HUES6 (cell line): Measurements from ENCODE around the gene TTC7B.

Experiments
- H3K27ac ChIP-seq: 2 replicates; pipeline ENCODE4 v1.7.0; 2013; ENCODE audit warnings: low read depth, mild to moderate bottlenecking, low read length, inconsistent platforms
- H3K27me3 ChIP-seq: 2 replicates; pipeline ENCODE4 v1.6.1; 2013; ENCODE audit warnings: low read length; ENCODE audit not compliant: control insufficient read depth, insufficient read depth
- H3K36me3 ChIP-seq: 2 replicates; pipeline ENCODE4 v1.6.1; 2013; ENCODE audit warnings: low read length; ENCODE audit not compliant: control insufficient read depth, insufficient read depth
- H3K4me1 ChIP-seq: 2 replicates; pipeline ENCODE4 v1.6.1; 2013; ENCODE audit warnings: low read length; ENCODE audit not compliant: control insufficient read depth, insufficient read depth
- H3K4me3 ChIP-seq: 2 replicates; pipeline ENCODE4 v1.5.1; 2013; ENCODE audit warnings: low read depth, low read length
- H3K9ac ChIP-seq: one replicate; pipeline ENCODE4 v1.6.1; 2013; ENCODE audit warnings: mild to moderate bottlenecking, low read length
- H3K9me3 ChIP-seq: 2 replicates; pipeline ENCODE4 v1.6.1; 2013; ENCODE audit warnings: low read depth, low read length; ENCODE audit not compliant: control insufficient read depth, insufficient read depth

Gene TTC7B

DNA sequence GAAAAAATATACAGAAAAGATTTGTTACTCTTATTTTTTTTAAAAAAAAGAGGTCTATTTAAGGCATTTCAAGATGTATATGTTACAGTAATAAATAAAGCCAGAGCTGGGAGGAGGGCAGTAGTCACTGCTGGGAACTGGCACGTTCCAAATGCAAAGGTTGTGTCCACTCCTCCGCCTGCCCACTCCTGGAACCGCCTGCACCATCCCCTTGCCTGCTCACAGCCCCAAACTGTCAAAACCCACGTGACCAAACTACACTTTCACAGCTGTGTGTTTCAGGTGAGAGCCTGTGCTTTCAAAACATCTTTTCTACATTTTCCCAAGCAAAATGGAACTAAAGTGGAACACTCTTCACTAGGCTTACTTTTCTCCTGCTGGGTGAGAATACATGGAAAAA, 160.4 kb downstream of the TTC7B start:
- H3K27ac ChIP-seq, result no peak overlapping the region
- H3K4me1 ChIP-seq, result peaks cover 20% of the 10 kb centered on the region
- H3K9me3 ChIP-seq, result no peaks in the 10 kb centered on the region
- H3K4me3 ChIP-seq, result no peak overlapping the region
- no peaks in the 10 kb centered on the region for H3K36me3 ChIP-seq
- H3K9ac ChIP-seq, result no peak overlapping the region
- H3K27me3 ChIP-seq, result no peaks in the 10 kb centered on the region

GRCh38 chr14:90654831-90655276, 161.4 kb downstream of the TTC7B start:
- peaks cover 17% of the 10 kb centered on the region for H3K4me1 ChIP-seq
- no peak overlapping the region for H3K27ac ChIP-seq
- H3K36me3 ChIP-seq, result no peaks in the 10 kb centered on the region
- no peak overlapping the region for H3K4me3 ChIP-seq
- H3K9me3 ChIP-seq, result no peaks in the 10 kb centered on the region
- no peak overlapping the region for H3K9ac ChIP-seq
- no peaks in the 10 kb centered on the region for H3K27me3 ChIP-seq

DNA sequence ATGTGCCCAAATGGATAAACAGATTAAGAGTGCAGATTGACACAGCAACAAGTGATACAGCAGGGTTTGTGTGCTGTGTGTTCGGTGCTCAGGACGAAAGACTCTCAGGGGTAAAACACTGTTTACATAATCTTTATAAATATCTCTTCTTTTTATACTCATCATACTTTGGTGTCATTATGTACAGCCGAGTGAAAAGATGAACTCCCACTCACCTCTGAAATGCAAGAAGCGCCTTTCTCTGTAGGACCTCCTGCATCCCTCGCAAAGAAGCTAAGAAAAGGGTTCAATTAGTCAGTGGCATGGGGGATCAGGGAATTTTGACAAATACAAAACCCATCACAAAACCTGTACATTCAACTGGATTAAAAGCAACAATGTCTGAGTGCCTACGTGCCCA, 163.6 kb downstream of the TTC7B start:
- no peak overlapping the region for H3K27ac ChIP-seq
- H3K9me3 ChIP-seq, result no peaks in the 10 kb centered on the region
- H3K36me3 ChIP-seq, result no peaks in the 10 kb centered on the region
- no peaks in the 10 kb centered on the region for H3K27me3 ChIP-seq
- no peak overlapping the region for H3K4me3 ChIP-seq
- peaks cover 17% of the 10 kb centered on the region for H3K4me1 ChIP-seq
- no peak overlapping the region for H3K9ac ChIP-seq

DNA sequence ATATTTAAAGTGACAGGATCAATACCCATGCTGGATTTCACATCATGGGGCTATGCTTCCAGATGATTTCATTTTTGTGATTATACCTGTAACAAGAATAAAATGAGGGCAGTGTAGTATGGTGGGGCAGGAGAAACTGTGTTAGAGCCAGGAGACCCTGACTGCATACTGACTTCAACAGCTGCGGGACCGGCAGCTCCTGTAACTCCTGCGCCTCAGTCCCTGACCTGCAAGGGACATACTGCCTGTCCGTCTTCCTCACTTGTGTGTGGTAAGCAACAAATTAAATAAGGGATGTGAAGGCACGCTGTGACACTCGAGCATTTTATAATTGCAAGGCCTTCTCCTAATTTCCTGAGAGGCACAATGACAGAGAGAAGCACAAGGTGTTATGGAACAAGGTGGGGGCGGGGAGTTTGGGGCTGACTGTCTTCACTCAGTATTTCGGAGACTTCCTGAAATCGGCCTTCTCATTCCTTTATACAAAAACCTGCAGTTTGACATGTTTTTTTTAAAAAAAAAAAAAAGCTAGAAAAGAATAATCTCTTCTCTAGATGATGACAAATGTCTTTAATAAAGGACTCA, 164.2 kb downstream of the TTC7B start:
- H3K9ac ChIP-seq, result no peak overlapping the region
- H3K4me1 ChIP-seq, result peaks cover 18% of the 10 kb centered on the region
- H3K27me3 ChIP-seq, result no peaks in the 10 kb centered on the region
- H3K27ac ChIP-seq, result no peak overlapping the region
- no peaks in the 10 kb centered on the region for H3K9me3 ChIP-seq
- H3K4me3 ChIP-seq, result no peak overlapping the region
- no peaks in the 10 kb centered on the region for H3K36me3 ChIP-seq

DNA sequence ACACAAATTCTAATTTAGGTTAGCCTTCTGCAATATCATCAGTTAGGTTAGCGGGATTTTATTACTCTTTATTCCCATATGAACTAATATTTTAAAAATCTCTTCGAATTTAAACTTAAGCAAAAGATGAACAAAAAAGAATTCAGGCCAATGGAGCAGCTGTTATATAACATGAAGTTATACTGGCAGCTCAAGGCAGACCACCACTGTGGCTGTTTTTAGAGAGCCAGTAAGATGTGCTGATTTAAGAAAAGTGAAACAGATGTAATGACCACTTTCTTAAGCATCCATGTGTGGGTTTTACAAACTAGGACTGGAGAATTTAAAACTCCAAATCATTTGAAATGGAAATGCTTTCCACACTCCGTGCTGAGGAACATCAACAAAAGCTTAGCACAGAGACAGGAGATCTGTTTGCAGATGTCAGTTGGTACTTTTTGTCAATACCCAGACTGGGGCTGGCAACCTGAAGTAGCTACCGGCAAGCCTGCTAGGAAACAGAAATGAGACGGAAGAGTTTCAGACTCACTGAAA, 164.9 kb downstream of the TTC7B start:
- Histone ChIP-seq H3K4me3 (no peak overlapping the region), H3K4me1 (peaks cover 21% of the 10 kb centered on the region), H3K27ac (no peak overlapping the region)

DNA sequence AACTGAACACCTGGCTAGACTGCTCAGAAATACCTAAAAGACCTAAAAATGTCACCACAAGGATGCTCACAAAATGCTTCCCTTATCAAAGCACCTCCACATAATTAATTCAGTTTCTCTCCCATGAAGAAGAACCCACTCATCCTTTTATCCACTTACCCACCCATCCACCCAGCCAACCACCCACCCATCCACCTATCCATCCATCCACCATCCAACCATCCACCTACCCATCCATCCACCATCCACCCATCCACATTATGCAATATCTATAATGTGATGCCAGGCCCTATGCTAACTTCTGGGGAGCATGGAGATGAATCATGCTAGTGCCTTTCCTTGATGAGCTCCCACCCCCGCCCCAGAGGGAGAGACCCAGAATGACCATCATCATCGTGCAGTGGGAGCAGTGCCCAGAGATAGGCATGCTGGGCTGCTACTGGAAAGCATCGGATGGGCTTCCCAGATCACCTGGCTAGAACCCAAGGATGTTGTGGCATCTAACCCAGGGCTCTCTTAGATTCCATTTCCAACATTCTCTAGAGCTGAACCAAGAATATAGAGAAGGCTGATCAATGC, 166.6 kb downstream of the TTC7B start:
- H3K27ac ChIP-seq, result no peak overlapping the region
- no peak overlapping the region for H3K4me3 ChIP-seq
- H3K9ac ChIP-seq, result no peak overlapping the region
- H3K27me3 ChIP-seq, result no peaks in the 10 kb centered on the region
- no peaks in the 10 kb centered on the region for H3K36me3 ChIP-seq
- peaks cover 35% of the 10 kb centered on the region for H3K4me1 ChIP-seq
- H3K9me3 ChIP-seq, result no peaks in the 10 kb centered on the region

More for the DNA sequence above, 164.9 kb downstream of the TTC7B start:
- H3K27me3 ChIP-seq, result no peaks in the 10 kb centered on the region
- no peak overlapping the region for H3K9ac ChIP-seq
- no peaks in the 10 kb centered on the region for H3K36me3 ChIP-seq
- no peaks in the 10 kb centered on the region for H3K9me3 ChIP-seq

DNA sequence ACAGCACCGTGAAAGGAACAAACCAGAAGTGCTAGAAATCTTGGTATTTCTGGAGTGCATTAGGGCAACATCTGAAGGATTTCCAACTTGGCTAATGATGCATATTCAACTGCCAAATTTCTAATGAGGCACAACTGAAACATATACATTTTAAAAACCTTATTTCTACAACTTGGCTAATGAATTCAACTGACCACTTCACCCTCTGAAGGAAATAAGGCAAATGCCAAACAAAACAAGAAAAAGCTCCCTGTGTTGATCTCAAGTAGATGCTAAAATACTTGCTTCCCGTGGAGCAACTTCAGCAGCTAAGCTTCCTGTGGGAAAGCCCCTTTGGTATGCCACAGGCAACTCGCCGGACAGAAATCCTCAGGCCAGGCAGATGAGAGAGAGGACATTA, 167.1 kb downstream of the TTC7B start:
- Histone ChIP-seq H3K27ac (no peak overlapping the region), H3K9ac (no peak overlapping the region), H3K36me3 (no peaks in the 10 kb centered on the region), H3K9me3 (no peaks in the 10 kb centered on the region), H3K27me3 (no peaks in the 10 kb centered on the region), H3K4me1 (peaks cover 35% of the 10 kb centered on the region), H3K4me3 (no peak overlapping the region)

- no peak overlapping the region for H3K4me3 ChIP-seq
- H3K9me3 ChIP-seq, result no peaks in the 10 kb centered on the region
- H3K27ac ChIP-seq, result no peak overlapping the region
- H3K27me3 ChIP-seq, result no peaks in the 10 kb centered on the region
- H3K4me1 ChIP-seq, result peaks cover 35% of the 10 kb centered on the region
- H3K9ac ChIP-seq, result no peak overlapping the region
- no peaks in the 10 kb centered on the region for H3K36me3 ChIP-seq
Observed at GRCh38 chr14:90648421-90648820, 167.8 kb downstream of the TTC7B start.

DNA sequence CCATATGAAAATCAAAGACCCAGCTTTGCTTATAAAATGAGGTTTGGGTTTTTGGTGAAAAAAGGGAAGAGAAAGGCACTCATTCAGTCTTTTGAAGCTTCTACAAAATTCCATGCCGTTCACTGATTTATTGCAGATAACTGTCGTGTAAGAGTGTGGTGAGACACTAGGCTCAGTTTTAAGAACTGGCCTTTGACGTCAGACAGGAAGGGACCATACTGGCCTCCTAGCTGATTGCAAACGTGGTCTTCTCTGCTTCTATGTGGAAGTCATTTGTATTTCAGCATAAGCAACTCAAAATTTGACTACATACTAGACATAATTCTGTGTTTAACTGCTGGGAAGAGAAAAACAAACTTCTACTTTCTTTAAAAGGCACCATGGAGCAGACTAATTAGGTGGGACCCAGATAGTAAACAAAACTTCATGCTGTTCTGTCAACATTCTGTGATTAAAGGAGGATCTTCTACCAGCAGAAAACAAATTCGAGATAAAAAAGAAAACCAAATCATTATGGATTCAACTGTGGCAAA, 168.7 kb downstream of the TTC7B start:
- no peak overlapping the region for H3K27ac ChIP-seq
- no peaks in the 10 kb centered on the region for H3K9me3 ChIP-seq
- no peaks in the 10 kb centered on the region for H3K27me3 ChIP-seq
- H3K9ac ChIP-seq, result no peak overlapping the region
- H3K4me1 ChIP-seq, result peaks cover 40% of the 10 kb centered on the region
- H3K36me3 ChIP-seq, result no peaks in the 10 kb centered on the region
- no peak overlapping the region for H3K4me3 ChIP-seq

DNA sequence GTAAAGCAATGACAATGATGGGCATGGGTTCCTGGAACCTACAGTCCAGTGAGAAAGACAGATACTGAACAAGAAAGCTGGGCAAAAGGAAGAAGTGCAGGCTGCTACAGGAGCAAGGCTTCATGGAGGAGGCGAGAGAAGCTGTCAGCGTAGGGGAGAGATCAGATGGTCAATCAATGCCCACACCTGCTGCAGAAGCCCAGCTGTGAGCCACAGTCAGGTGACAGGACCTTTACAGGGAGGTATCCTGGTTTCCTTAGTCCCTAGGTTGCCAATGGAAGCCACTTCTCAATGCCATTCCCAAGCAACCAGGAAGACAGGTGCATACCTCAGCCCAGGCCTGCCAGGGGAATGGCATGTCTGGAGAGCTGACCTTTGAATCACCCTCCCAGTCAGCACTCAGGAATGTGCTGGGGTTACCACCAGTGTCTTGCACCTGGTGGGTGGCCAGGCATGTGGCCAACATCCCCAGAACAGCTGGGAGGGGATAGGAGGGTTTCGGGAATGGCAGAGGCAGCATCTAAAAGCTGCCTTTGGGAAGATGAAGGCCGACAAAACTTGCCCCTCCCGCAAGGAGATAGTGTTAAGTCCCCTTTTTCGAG, 170.3 kb downstream of the TTC7B start:
- H3K27me3 ChIP-seq, result no peaks in the 10 kb centered on the region
- no peaks in the 10 kb centered on the region for H3K9me3 ChIP-seq
- H3K4me1 ChIP-seq, result peaks cover 47% of the 10 kb centered on the region
- H3K36me3 ChIP-seq, result no peaks in the 10 kb centered on the region
- no peak overlapping the region for H3K9ac ChIP-seq
- no peak overlapping the region for H3K4me3 ChIP-seq
- H3K27ac ChIP-seq, result no peak overlapping the region

GRCh38 chr14:90644882-90645281, 171.3 kb downstream of the TTC7B start:
- no peak overlapping the region for H3K4me3 ChIP-seq
- H3K9me3 ChIP-seq, result no peaks in the 10 kb centered on the region
- H3K27ac ChIP-seq, result no peak overlapping the region
- H3K36me3 ChIP-seq, result no peaks in the 10 kb centered on the region
- no peak overlapping the region for H3K9ac ChIP-seq
- no peaks in the 10 kb centered on the region for H3K27me3 ChIP-seq
- peaks cover 51% of the 10 kb centered on the region for H3K4me1 ChIP-seq
